Sigmoid colon (tissue), 7 donors: Measurements from ENCODE around the gene EIF4ENIF1. TPM values are rescaled to one million over a fixed set of nuclear protein-coding genes. Genes with fewer than 3 reads are reported as not detected.
A peak's percentile ranks its signal among the peaks of the same experiment; 100 is the strongest.
"Not testable (repeated sequence)": the region's sequence is repeated elsewhere in the genome, so short reads cannot be mapped to it uniquely, and the experiment has no call there.

Source experiments
- DNase-seq: peaks from one replicate; pipeline ENCODE4 v3.0.0-alpha.2; 2019
- H3K27ac ChIP-seq, 4 donors: fragments of 200-600 bp; sonication (generic); one replicate each; pipeline ENCODE4 v1.5.1; 2016 to 2019; ENCODE audit warnings: mild to moderate bottlenecking in 1 of 4
- H3K27me3 ChIP-seq, 3 donors: fragments of 200-600 bp; sonication (generic); one replicate each; pipeline ENCODE4 v1.5.1; 2019; ENCODE audit warnings: mild to moderate bottlenecking in 1 of 3
- H3K36me3 ChIP-seq, 4 donors: fragments of 200-600 bp; sonication (generic); one replicate each; pipeline ENCODE4 v1.5.1; 2016 to 2019
- H3K4me1 ChIP-seq, 4 donors: fragments of 200-600 bp; sonication (generic); one replicate each; pipeline ENCODE4 v1.5.1; 2017 to 2019
- H3K4me3 ChIP-seq, 4 donors: fragments of 200-600 bp; sonication (generic); one replicate each; pipeline ENCODE4 v1.5.1; 2017 to 2019; ENCODE audit warnings: mild to moderate bottlenecking in 2 of 4, moderate library complexity in 1 of 4
- H3K9me3 ChIP-seq, 4 donors: fragments of 200-600 bp in 3 of 4; sonication (generic) in 3 of 4; one replicate each; pipeline versions ENCODE4 v1.5.1 to v1.6.1; 2013 to 2019
- EP300 ChIP-seq, 4 donors: sonication (generic); formaldehyde crosslinking; IDR thresholded peaks; one replicate each; pipeline ENCODE4 v1.6.1; 2017; ENCODE audit warnings: antibody characterized with exemption in 4 of 4
- POLR2A ChIP-seq, 2 donors: fragments of 450-650 bp; IDR thresholded peaks; one replicate each; pipeline ENCODE4 v1.6.1; 2016; ENCODE audit warnings: antibody characterized with exemption in 2 of 2, mild to moderate bottlenecking in 2 of 2, moderate library complexity in 2 of 2
- POLR2AphosphoS5 ChIP-seq, 4 donors: sonication (generic); formaldehyde crosslinking; IDR thresholded peaks; one replicate each; pipeline ENCODE4 v1.6.1; 2017; ENCODE audit warnings: antibody characterized with exemption in 4 of 4
- WGBS, 2 donors: extraction: QIAGEN DNeasy Blood & Tissue Kit; methylation state at CpG; one replicate each; pipeline ENCODE4 v1.1.7; 2013; 5-methylcytosine and 5-hydroxymethylcytosine counted together
- intact Hi-C: fragments of 100-400 bp; cut with DNase I; formaldehyde crosslinking; loops from one replicate; pipeline ENCODE4 v1.15.1; 2023
- polyA plus RNA-seq, 3 donors: library from polyadenylated mRNA; stranded (reverse); fragments of 200-250 nt; gene quantifications; one replicate each; pipeline ENCODE4 v1.2.3, GENCODE V29; 2013
- total RNA-seq, 4 donors: library from RNA; depleted of rRNA; stranded (reverse); fragments of >200 nt; gene quantifications; one replicate each; pipeline ENCODE4 v1.1.0, GENCODE V29; 2016
- TF ChIP-seq, protein P1 (sequence below), 4 experiments: fragments of 450-650 bp in 3 of 4; fragments of 200-600 bp in 1 of 4; IDR thresholded peaks; one replicate each; pipeline ENCODE4 v1.5.1; 2016 to 2019; ENCODE audit warnings: antibody characterized with exemption in 4 of 4, mild to moderate bottlenecking in 3 of 4, moderate library complexity in 2 of 4
- donor health status: healthy with polysubstance abuse.
- donor health status: Bipolar disorder and iron deficiency.
- donor health status: healthy.

Gene EIF4ENIF1
- total and polyA plus RNA-seq, 7 donors = 5.5 to 23.8 (median 16.6) TPM

- WGBS, 2 donors = 16 to 58% methylated on average over 15 of the region's 15 CpGs
- TF ChIP-seq POLR2AphosphoS5 (IDR thresholded peaks at IDR 0.05) (no peak), POLR2A (IDR thresholded peaks at IDR 0.05) (no peak), EP300 (IDR thresholded peaks at IDR 0.05) (no peak)
- TF ChIP-seq, protein P1, sequence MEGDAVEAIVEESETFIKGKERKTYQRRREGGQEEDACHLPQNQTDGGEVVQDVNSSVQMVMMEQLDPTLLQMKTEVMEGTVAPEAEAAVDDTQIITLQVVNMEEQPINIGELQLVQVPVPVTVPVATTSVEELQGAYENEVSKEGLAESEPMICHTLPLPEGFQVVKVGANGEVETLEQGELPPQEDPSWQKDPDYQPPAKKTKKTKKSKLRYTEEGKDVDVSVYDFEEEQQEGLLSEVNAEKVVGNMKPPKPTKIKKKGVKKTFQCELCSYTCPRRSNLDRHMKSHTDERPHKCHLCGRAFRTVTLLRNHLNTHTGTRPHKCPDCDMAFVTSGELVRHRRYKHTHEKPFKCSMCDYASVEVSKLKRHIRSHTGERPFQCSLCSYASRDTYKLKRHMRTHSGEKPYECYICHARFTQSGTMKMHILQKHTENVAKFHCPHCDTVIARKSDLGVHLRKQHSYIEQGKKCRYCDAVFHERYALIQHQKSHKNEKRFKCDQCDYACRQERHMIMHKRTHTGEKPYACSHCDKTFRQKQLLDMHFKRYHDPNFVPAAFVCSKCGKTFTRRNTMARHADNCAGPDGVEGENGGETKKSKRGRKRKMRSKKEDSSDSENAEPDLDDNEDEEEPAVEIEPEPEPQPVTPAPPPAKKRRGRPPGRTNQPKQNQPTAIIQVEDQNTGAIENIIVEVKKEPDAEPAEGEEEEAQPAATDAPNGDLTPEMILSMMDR (IDR thresholded peaks at IDR 0.05) = no peak
- Histone ChIP-seq H3K4me1 (peaks cover 0 to 27% (median 15%) of the 10 kb centered on the region in 4 donors), H3K27me3 (no peaks in the 10 kb centered on the region), H3K9me3 (no peaks in the 10 kb centered on the region), H3K27ac (peak overlapping the region; percentile 84 to 93 (median 84)), H3K4me3 (peak overlapping the region in 3 of 4 donors; percentile 56 to 83 (median 80)), H3K36me3 (no peaks in the 10 kb centered on the region)
- intact Hi-C loops = loop anchor here (5.0 to 10.0 kb wide), 2 partner anchors 137 to 979 kb away; partner anchors contain the start of gene FBXO7
- no peak for DNase-seq
These were observed 5.7 kb upstream of the EIF4ENIF1 start for GRCh38 chr22:31495343-31495742.

DNA sequence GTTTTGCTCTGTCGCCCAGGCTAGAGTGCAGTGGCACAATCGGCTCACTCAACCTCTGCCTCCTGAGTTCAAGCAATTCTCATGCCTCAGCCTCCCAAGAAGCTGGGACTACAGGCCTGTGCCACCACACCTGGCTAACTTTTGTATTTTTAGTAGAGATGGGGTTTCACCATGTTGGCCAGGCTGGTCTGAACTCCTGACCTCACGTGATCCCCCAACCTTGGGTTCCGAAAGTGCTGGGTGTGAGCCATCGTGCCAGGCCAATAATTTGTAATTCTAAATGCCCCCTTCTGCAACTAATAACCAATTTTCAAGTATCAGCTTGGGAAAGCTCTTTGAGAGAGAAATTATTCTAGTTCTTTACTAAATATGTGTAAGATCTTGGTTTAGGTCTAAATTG, 3.7 kb upstream of the EIF4ENIF1 start:
- H3K27ac ChIP-seq, DNase-seq, H3K27me3 ChIP-seq, H3K36me3 ChIP-seq, H3K9me3 ChIP-seq, H3K4me3 ChIP-seq: not testable (repeated sequence)
- intact Hi-C loops = loop anchor here (10.0 kb wide), 1 partner anchor 981 kb away; the partner anchor contains the start of gene FBXO7
- WGBS, 2 donors = 96 to 97% methylated on average over 5 of the region's 5 CpGs
- H3K4me1 ChIP-seq = peaks cover 0 to 37% (median 21%) of the 10 kb centered on the region in 4 donors

DNA sequence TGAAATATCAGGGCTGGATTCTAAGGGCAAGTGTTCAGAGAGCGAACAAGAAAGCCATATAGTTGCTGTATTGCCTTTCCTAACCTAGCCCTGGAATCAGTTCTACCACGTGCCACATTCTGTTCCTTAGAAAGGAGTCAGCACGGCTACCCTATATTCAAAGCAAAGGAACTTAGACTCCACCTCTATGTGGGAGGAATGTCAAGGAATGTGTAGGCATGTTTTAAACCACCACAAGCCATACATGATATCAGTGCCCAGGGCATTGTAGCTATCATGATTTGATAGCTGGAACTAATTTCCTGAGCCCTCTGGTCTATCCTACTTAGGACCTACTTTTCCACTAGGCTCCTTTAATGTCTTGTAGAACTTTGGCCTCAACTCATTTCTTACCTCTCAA, 2.5 kb upstream of the EIF4ENIF1 start:
- peaks cover 0 to 41% (median 28%) of the 10 kb centered on the region in 4 donors for H3K4me1 ChIP-seq

DNA sequence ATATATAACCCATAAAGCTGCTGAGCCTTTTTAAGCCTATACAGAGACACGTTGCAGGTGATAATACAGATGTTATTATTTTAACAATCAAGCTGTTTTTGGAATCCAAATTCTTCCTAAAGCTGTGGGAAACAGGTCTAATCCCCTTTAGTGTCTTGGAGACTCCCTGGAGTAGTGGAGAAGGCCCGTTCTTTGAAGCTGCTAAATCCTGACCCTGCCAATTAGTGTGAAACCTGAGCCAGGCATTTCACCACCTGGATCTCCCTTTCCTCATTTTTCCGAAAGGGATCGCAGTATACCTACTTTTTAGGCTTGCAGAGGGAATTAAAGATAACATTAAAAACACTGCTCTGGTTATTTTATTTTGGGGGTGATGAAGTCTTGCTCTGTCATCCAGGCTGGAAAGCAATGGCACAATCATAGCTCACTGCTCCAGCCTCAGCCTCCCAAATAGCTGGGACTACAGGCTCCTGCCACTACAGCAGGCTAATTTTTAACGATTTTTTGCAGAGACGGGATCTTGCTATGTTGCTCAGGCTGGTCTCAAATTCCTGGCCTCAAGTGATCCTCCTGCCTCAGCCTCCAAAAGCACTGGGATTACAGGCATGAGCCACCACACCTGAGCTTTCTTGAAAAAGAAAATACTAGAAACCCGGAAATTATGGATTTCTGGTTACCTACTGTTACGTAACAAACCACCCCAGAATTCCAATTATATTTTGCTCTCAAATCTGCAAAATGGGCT, 1.7 kb upstream of the EIF4ENIF1 start:
- peaks cover 0 to 11% (median 4%) of the 10 kb centered on the region in 4 donors for H3K36me3 ChIP-seq
- DNase-seq = no peak
- no peaks in the 10 kb centered on the region for H3K9me3 ChIP-seq
- H3K4me3 ChIP-seq = no peak overlapping the region
- H3K4me1 ChIP-seq = peaks cover 0 to 36% (median 28%) of the 10 kb centered on the region in 4 donors
- H3K27me3 ChIP-seq = no peaks in the 10 kb centered on the region
- TF ChIP-seq EP300 (IDR thresholded peaks at IDR 0.05) (no peak), POLR2AphosphoS5 (IDR thresholded peaks at IDR 0.05) (no peak), POLR2A (IDR thresholded peaks at IDR 0.05) (no peak)
- TF ChIP-seq, protein P1 (IDR thresholded peaks at IDR 0.05) = no peak
- intact Hi-C loops = loop anchor here (10.0 kb wide), 1 partner anchor 983 kb away; the partner anchor contains the start of gene FBXO7
- 82 to 87% methylated on average over 8 of the region's 8 CpGs for WGBS, 2 donors
- peak overlapping the region; percentile 91 to 97 (median 94) for H3K27ac ChIP-seq

More for the DNA sequence above, 2.5 kb upstream of the EIF4ENIF1 start:
- peaks cover 0 to 7% (median 2%) of the 10 kb centered on the region in 4 donors for H3K36me3 ChIP-seq
- intact Hi-C loops = loop anchor here (10.0 kb wide), 1 partner anchor 983 kb away; the partner anchor contains the start of gene FBXO7
- WGBS, 2 donors = 93 to 95% methylated on average over 3 of the region's 3 CpGs
- H3K9me3 ChIP-seq = no peaks in the 10 kb centered on the region
- DNase-seq = no peak
- no peak overlapping the region for H3K27ac ChIP-seq
- H3K4me3 ChIP-seq = no peak overlapping the region
- TF ChIP-seq, protein P1 (IDR thresholded peaks at IDR 0.05) = no peak
- TF ChIP-seq POLR2A (IDR thresholded peaks at IDR 0.05) (no peak), EP300 (IDR thresholded peaks at IDR 0.05) (no peak), POLR2AphosphoS5 (IDR thresholded peaks at IDR 0.05) (no peak)
- no peaks in the 10 kb centered on the region for H3K27me3 ChIP-seq

GRCh38 chr22:31490496-31490925, 869 bp upstream of the EIF4ENIF1 start:
- Histone ChIP-seq H3K9me3 (no peaks in the 10 kb centered on the region), H3K4me3 (peak overlapping the region; percentile 64 to 83 (median 80)), H3K27ac (peak overlapping the region; percentile 91 to 97 (median 94)), H3K27me3 (no peaks in the 10 kb centered on the region), H3K36me3 (peaks cover 0 to 16% (median 4%) of the 10 kb centered on the region in 4 donors), H3K4me1 (peaks cover 0 to 34% (median 27%) of the 10 kb centered on the region in 4 donors)
- TF ChIP-seq POLR2AphosphoS5 (IDR thresholded peaks at IDR 0.05) (peak in 1 of 4 donors; percentile 36), EP300 (IDR thresholded peaks at IDR 0.05) (no peak)
- intact Hi-C loops = loop anchor here (10.0 kb wide), 1 partner anchor 984 kb away; the partner anchor contains the start of gene FBXO7
- WGBS, 2 donors = 0 to 1% methylated on average over 15 of the region's 15 CpGs
- peak; percentile 77 for DNase-seq
